GF-D8 (cell line): ENCODE results near the gene ADIPOR2.
"Not testable (repeated sequence)": the region's sequence is repeated elsewhere in the genome, so short reads cannot be mapped to it uniquely, and the experiment has no call there.

Experiments
- DNase-seq: peaks from one replicate; lab custom pipeline; 2025; lab: John Stamatoyannopoulos, UW

Gene ADIPOR2

GRCh38 chr12:1665366-1665765 is 25.5 kb upstream of the ADIPOR2 start:
- no peak for DNase-seq

- DNase-seq = no peak
Observed at GRCh38 chr12:1666215-1666614, 24.7 kb upstream of the ADIPOR2 start.

DNA sequence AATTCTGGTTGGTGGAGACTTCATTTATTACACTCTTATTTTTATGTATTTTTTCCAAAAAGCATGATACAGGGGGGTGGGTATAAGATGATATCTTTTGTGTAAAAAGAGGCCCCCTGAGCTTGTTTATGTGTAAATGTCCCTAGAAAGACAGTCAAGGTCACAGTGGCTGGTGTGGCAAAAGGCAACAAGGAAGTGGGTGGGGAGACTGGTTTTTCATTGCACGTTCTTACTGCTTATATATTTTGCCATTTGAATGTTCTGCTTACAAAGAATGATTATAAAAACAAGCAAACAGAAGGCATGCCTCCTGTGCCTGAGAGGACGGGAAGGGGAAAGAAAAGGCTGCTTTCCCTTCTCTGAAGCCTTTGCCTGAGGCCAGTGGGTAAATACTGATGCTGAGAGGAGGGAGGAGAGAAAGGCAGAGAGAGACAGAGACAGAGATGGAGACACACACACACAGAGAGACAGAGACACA is 24.1 kb upstream of the ADIPOR2 start:
- DNase-seq = peak; percentile 35

- peak; percentile 93 for DNase-seq
Observed at GRCh38 chr12:1668833-1669543, 21.9 kb upstream of the ADIPOR2 start.

- DNase-seq = no peak
Observed at GRCh38 chr12:1670358-1671268, 20.3 kb upstream of the ADIPOR2 start.

- no peak for DNase-seq
Observed at GRCh38 chr12:1676043-1676442, 14.8 kb upstream of the ADIPOR2 start.

DNA sequence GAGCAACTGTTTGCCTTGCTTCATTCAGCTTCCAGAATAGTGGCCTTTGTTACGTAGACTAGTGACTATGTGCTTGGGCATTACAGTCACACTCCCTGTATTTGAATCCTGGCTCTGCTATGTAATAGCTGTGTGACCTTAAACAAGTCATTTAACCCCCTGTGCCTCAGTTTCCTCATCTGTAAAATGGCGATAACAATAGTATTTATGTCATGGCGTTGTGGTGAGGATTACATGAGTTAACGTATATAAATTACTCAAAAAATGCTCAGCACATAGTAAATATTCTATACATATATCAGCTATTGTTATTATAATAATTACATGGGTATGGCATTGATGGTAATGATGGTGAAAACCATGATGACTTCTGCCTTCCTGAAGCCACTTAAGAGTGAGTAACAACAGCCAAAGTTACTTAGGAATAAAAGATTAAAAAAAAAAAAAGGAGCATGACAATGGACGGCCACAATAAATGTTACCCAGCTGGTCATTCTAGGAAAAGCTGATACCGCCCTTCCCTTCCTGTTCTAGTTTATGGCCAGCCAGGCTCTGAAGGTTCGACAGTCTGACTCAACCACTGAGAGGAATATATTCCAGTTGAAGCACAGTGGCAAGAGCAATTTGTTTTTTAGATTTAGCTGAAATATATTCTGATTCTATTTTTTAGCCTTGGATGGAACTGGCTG is 9.9 kb upstream of the ADIPOR2 start:
- no peak for DNase-seq

DNA sequence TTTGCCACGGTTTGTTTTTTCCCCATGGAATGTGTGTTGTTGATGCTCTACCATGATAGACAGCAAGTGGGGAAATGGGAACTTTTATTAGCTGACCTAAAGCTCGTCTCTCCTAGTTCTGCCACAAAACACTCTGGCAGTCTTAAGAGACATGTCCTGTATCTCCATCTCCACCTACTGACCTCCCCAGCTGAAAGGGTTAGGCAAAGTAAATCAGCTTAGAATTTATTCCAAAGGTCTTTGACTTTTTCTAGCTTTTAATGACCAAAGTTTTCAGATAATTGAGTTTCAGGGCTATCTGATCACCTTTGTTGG is 9.4 kb upstream of the ADIPOR2 start:
- no peak for DNase-seq

DNA sequence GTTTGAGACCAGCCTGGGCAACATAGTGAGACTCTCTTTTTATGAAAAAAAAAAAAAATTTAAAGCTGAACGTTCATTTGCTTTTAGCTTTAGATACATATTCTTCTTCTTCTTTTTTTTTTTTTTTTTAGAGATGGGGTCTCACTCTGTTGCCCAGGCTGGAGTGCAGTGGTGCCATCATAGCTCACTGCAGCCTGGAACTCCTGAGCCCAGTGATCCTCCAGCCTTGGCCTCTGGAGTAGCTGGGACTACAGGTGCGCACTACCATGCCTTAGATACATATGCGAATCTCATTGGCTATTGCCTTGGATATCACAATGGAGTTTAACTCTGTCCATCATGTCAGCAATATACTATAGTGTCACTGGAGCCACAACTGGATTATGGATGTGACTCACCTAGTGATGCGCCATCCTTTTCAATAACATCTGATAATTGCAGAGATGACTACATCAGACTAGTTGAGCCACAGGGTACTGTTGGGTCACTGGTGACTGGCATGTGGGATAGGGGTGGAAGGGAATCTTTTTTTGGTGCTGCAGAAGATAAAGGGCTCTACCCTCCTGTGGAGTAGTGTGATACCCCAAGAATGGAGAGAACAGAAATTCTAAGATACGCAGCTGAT is 2.7 kb upstream of the ADIPOR2 start:
- no peak for DNase-seq

DNA sequence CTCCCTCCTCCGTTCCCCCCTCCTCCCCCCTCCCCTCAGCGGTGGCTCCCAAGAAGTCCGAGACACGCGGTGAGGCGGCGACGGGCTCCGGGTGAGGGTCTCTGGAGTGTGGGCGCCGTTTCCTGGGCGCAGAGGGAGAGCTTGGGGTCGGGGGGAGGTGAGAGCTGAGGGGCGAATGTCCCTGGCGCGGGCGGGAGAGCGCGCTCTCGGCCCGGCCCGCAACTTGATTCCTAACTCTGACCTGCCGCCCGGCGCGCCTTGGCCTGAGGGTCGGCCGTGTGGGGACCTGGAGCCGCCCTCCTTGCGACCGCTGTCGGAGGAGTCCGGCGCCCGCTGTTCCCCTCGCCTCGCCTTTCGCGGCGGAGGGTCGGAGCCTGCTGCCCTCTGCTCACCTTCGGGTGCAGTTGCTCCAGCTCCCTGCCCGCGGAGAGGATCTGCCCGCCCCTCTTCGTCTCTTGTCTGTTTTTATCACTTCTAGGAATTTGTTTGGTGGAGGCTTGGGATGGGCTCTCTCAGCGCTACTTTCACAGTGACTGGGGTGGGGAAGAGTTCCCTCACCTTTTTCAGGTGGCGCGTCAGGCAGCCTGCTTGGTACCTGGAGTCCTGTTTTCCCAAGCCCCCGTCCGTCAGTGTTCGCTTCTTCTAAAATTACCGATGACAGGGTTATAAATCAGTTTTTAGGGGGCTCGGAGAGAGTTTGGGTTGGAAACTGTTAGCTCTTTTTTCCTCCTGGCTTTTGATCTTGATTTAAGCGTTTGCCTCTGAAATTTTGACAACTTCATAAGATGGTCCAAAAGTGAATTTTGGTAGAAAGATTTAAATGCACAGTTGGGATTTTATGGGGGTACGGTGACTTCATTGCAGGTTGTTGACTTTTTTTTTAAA is 495 bp downstream of the ADIPOR2 start:
- DNase-seq = no peak

- peak; percentile 25 for DNase-seq
Observed at GRCh38 chr12:1692226-1692625, 1.4 kb downstream of the ADIPOR2 start.

- peak; percentile 45 for DNase-seq
Observed at GRCh38 chr12:1692895-1693610, 2.2 kb downstream of the ADIPOR2 start.

- DNase-seq = not testable (repeated sequence)
Observed at GRCh38 chr12:1695097-1695496, 4.2 kb downstream of the ADIPOR2 start.

DNA sequence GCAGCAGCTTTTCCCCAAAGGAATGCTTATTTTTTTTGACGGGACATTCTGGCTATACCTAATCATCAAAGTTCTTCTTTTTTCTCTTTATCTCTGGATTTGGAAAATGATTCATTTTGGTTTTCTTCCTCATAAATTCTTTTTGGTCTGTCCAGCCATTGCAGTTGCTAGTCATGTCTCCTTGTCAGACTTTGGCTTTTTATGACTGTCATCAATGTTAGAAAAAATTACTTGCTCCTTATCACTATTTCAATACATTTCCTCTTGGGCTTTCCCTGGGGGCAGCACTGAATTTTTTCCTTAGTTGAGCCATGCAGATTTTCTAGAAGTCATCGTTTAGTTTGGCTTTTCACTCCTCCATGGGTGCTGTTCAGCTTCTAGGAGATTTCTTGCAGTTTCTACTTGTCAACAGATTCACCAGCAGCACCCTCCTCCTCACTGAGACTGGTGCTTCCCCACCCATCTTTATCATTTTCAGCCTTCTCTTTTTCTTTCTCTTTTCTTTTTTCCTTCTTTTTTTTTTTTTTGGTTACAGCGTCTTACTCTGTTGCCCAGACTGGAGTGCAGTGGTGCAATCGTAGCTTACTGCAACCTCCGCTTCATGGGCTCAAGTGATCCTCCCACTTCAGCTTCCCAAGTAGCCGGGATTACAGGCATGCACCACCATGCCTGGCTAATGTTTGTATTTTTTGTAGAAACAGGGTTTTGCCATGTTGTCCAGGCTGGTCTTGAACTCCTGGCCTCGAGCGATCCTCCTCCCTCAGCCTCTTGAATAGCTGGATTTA is 5.2 kb downstream of the ADIPOR2 start:
- no peak for DNase-seq

GRCh38 chr12:1696800-1697199 is 5.9 kb downstream of the ADIPOR2 start:
- DNase-seq = no peak

- no peak for DNase-seq
Observed at GRCh38 chr12:1697271-1697670, 6.4 kb downstream of the ADIPOR2 start.

DNA sequence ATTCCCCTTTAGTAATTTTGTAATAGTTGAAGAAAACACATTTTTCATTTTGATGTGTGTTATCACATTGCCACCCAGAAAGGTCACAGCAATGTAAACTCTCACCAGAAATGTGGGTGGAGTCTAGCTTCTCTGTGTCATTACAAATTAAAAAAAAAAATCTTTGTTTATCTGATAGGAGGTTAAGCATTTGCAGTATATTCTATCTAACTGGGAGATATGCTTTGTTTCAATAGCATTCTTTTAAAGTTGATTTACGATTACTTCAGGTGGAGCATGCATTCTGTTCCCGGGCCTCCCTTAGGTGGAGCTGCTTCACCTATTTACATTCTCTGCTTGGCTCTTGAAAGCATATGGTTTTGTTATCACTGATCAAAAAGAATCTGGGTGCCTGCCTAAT is 7.8 kb downstream of the ADIPOR2 start:
- DNase-seq = no peak

- DNase-seq = no peak
Observed at GRCh38 chr12:1702713-1703112, 11.8 kb downstream of the ADIPOR2 start.

DNA sequence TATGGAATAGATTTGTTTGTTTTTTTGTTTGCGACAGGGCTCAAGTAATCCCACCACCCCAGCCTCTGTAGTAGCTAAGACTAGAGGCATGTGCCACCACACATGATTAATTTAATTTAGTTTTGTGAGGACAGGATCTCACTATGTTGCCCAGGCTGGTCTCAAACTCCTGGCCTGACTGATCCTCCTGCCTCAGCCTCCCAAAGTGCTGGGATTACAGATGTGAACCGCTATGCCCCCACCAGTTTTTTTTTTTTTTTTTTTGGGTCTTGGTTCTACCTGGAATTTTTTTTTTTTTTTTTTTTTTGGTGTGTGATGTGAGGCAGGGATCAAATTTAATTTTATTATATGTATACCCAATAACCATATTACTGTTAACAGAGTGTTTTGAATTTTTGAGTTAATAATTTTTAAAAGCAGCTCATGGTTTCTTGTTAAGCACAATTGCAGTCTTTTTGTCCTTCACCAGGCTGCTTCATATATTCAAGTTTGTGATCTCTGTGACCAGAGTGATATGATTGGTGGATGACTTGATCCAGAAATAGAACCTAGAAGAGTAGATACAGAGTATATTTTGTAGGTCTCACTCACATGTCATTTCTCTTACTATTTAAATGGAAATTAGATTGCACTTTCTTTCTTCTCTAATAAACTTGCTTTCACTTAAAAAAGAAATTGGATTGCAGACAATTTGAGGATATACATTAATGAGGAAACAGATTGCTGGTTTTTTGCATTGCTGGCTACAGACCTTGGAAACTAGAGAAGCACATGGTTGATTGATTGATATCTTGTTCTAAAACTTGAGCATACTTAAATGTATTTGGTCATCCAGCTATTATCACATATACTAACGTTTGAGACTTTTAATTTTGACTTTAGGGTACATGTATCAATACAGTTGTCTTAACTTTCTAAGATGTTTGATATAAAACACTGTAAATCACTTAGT is 13.2 kb downstream of the ADIPOR2 start:
- no peak for DNase-seq
